GM19455 (cell line): ENCODE measurements around the gene SHOC2.

Experiments
- ATAC-seq: cut with Tn5 transposase; IDR thresholded peaks from one replicate; pipeline ENCODE4 v1.9.1; 2021; ENCODE audit not compliant: unreplicated experiment

The SHOC2 gene

GRCh38 chr10:111039522-111039921 lies 120.1 kb downstream of the SHOC2 start:
- no peak for ATAC-seq

GRCh38 chr10:111057006-111057405 lies 137.6 kb downstream of the SHOC2 start:
- ATAC-seq, result no peak
